IPS-15b (cell line): ENCODE results near the gene PLIN1.

Experiments
- H3K27me3 ChIP-seq: one replicate; pipeline ENCODE4 v1.6.1; 2013; ENCODE audit warnings: low read length; ENCODE audit not compliant: control insufficient read depth, insufficient read depth
- H3K36me3 ChIP-seq: one replicate; pipeline ENCODE4 v1.6.1; 2013; ENCODE audit warnings: low read length; ENCODE audit not compliant: control insufficient read depth, insufficient read depth
- H3K4me1 ChIP-seq: one replicate; pipeline ENCODE4 v1.6.1; 2013; ENCODE audit warnings: mild to moderate bottlenecking, low read length; ENCODE audit not compliant: control insufficient read depth, insufficient read depth
- H3K4me3 ChIP-seq: one replicate; pipeline ENCODE4 v1.5.1; 2013; ENCODE audit warnings: low read depth, low read length
- H3K9ac ChIP-seq: one replicate; pipeline ENCODE4 v1.6.1; 2013; ENCODE audit warnings: low read depth, mild to moderate bottlenecking, low read length
- H3K9me3 ChIP-seq: one replicate; pipeline ENCODE4 v1.6.1; 2013; ENCODE audit warnings: mild to moderate bottlenecking, low read length; ENCODE audit not compliant: control insufficient read depth, insufficient read depth

Gene PLIN1

GRCh38 chr15:89662893-89663626 is 16.1 kb downstream of the PLIN1 start:
- peaks cover 4% of the 10 kb centered on the region for H3K4me1 ChIP-seq
- no peaks in the 10 kb centered on the region for H3K9me3 ChIP-seq
- no peaks in the 10 kb centered on the region for H3K36me3 ChIP-seq
- no peak overlapping the region for H3K4me3 ChIP-seq
- peaks cover 12% of the 10 kb centered on the region for H3K27me3 ChIP-seq
- H3K9ac ChIP-seq = no peak overlapping the region

GRCh38 chr15:89660556-89660955 is 18.6 kb downstream of the PLIN1 start:
- H3K4me3 ChIP-seq = no peak overlapping the region
- peaks cover 4% of the 10 kb centered on the region for H3K4me1 ChIP-seq
- peaks cover 13% of the 10 kb centered on the region for H3K27me3 ChIP-seq
- no peaks in the 10 kb centered on the region for H3K36me3 ChIP-seq
- no peak overlapping the region for H3K9ac ChIP-seq
- H3K9me3 ChIP-seq = no peaks in the 10 kb centered on the region

GRCh38 chr15:89659295-89659694 is 19.9 kb downstream of the PLIN1 start:
- Histone ChIP-seq H3K4me1 (no peaks in the 10 kb centered on the region), H3K36me3 (no peaks in the 10 kb centered on the region), H3K9me3 (no peaks in the 10 kb centered on the region), H3K4me3 (no peak overlapping the region), H3K27me3 (peaks cover 4% of the 10 kb centered on the region), H3K9ac (no peak overlapping the region)

- Histone ChIP-seq H3K36me3 (peaks cover 2% of the 10 kb centered on the region), H3K4me1 (no peaks in the 10 kb centered on the region), H3K9me3 (no peaks in the 10 kb centered on the region), H3K27me3 (peaks cover 3% of the 10 kb centered on the region), H3K9ac (no peak overlapping the region), H3K4me3 (no peak overlapping the region)
Measured at GRCh38 chr15:89657686-89658200, 21.4 kb downstream of the PLIN1 start.

GRCh38 chr15:89656116-89656815 is 22.9 kb downstream of the PLIN1 start:
- H3K9me3 ChIP-seq = no peaks in the 10 kb centered on the region
- peaks cover 10% of the 10 kb centered on the region for H3K36me3 ChIP-seq
- H3K4me3 ChIP-seq = no peak overlapping the region
- H3K4me1 ChIP-seq = no peaks in the 10 kb centered on the region
- H3K9ac ChIP-seq = no peak overlapping the region
- peaks cover 3% of the 10 kb centered on the region for H3K27me3 ChIP-seq

GRCh38 chr15:89654847-89655805 is 24.0 kb downstream of the PLIN1 start, which contains the start of gene KIF7:
TSS of gene KIF7 (minus strand) at chr15:89655467. CDS start at chr15:89652930, 2,537 bp downstream.
- peaks cover 10% of the 10 kb centered on the region for H3K36me3 ChIP-seq
- peak within 1 kb of the TSS; percentile 81 for H3K4me3 ChIP-seq
- no peaks in the 10 kb centered on the region for H3K4me1 ChIP-seq
- no peaks in the 10 kb centered on the region for H3K9me3 ChIP-seq
- peaks cover 3% of the 10 kb centered on the region for H3K27me3 ChIP-seq
- H3K9ac ChIP-seq = peak within 1 kb of the TSS; percentile 79

GRCh38 chr15:89654301-89654761 is 24.8 kb downstream of the PLIN1 start:
- Histone ChIP-seq H3K27me3 (peaks cover 3% of the 10 kb centered on the region), H3K36me3 (peaks cover 10% of the 10 kb centered on the region), H3K9ac (peak overlapping the region; percentile 79), H3K9me3 (no peaks in the 10 kb centered on the region), H3K4me1 (no peaks in the 10 kb centered on the region), H3K4me3 (peak overlapping the region; percentile 81)

GRCh38 chr15:89653578-89653977 is 25.6 kb downstream of the PLIN1 start:
- H3K9ac ChIP-seq = no peak overlapping the region
- H3K9me3 ChIP-seq = no peaks in the 10 kb centered on the region
- H3K27me3 ChIP-seq = peaks cover 3% of the 10 kb centered on the region
- H3K4me3 ChIP-seq = no peak overlapping the region
- no peaks in the 10 kb centered on the region for H3K4me1 ChIP-seq
- peaks cover 10% of the 10 kb centered on the region for H3K36me3 ChIP-seq

- peaks cover 10% of the 10 kb centered on the region for H3K36me3 ChIP-seq
- no peaks in the 10 kb centered on the region for H3K9me3 ChIP-seq
- no peaks in the 10 kb centered on the region for H3K4me1 ChIP-seq
- H3K27me3 ChIP-seq = peaks cover 3% of the 10 kb centered on the region
- H3K4me3 ChIP-seq = no peak overlapping the region
- H3K9ac ChIP-seq = no peak overlapping the region
Measured at GRCh38 chr15:89652666-89653065, 26.5 kb downstream of the PLIN1 start.

GRCh38 chr15:89652131-89652530 is 27.0 kb downstream of the PLIN1 start:
- Histone ChIP-seq H3K27me3 (peaks cover 3% of the 10 kb centered on the region), H3K36me3 (peaks cover 10% of the 10 kb centered on the region), H3K4me3 (no peak overlapping the region), H3K9ac (no peak overlapping the region), H3K9me3 (no peaks in the 10 kb centered on the region), H3K4me1 (no peaks in the 10 kb centered on the region)

- Histone ChIP-seq H3K9ac (no peak overlapping the region), H3K27me3 (no peaks in the 10 kb centered on the region), H3K4me3 (no peak overlapping the region), H3K36me3 (peaks cover 19% of the 10 kb centered on the region), H3K4me1 (no peaks in the 10 kb centered on the region), H3K9me3 (no peaks in the 10 kb centered on the region)
Measured at GRCh38 chr15:89649716-89650115, 29.5 kb downstream of the PLIN1 start.
